GM18909 (cell line): ENCODE data around the gene TBC1D30.

Experiments
- ATAC-seq: cut with Tn5 transposase; IDR thresholded peaks from one replicate; pipeline ENCODE4 v1.9.1; 2021; ENCODE audit warnings: mild to moderate bottlenecking; ENCODE audit not compliant: unreplicated experiment, poor library complexity

The TBC1D30 gene

DNA sequence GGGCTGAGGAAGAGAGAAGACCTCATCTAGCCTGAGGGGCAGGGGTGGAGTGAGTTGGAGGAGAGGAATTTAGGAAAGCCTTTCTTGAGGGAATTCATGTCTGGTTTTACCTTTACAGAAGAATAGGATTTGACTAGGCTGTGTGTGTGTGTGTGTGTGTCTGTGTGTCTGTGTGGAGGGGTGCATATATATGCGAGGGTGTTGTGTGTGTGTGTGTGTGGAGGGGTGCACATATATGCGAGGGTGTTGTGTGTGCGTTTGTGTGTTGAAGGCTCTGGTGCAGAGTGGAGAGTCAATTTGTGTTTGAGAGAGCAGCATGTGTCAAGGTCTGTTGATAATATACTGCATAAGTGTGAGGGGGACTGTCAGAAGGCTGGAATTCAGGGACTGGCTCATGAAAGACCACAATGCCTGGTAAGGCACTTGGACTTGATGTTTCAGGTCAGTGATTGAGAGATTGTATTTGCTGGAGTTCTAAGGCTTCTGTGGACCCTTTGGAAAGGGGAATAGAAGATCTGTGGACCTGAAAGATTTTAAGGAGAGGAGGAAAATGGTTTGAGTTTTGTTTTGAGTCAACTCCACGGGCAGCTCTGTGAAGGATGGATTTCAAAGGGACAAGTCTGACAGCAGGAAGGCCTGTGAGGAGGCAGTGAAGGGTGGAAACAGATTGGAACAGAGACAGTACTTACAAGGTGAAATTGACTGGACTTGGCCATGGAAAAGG is 34.6 kb downstream of the TBC1D30 start:
- no peak for ATAC-seq

DNA sequence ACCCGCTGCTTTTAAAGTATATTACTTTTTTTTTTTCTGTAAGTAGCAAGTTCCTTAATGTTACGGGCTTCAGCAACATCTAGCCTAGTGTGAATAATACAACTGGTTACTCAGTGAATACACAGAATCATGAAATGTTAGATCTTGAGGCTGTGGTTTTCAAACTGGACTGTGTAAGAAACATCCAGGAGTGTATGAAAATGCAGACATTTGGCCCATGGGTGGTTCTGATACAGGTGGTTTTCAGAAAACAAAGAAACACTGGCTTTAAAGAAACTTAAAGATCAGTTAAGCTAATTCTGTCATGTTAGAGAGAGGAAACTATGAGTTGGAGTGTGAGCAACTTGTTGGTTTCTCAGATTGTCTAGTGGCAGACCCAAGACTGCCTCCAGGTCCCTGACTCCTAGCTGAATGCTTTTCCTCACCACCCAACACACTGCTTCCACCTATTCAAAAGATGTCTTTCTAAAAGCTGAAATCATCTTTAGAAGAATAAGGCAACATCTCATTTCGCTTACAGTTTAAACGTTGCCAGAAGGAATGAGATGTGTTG is 36.1 kb downstream of the TBC1D30 start:
- no peak for ATAC-seq

DNA sequence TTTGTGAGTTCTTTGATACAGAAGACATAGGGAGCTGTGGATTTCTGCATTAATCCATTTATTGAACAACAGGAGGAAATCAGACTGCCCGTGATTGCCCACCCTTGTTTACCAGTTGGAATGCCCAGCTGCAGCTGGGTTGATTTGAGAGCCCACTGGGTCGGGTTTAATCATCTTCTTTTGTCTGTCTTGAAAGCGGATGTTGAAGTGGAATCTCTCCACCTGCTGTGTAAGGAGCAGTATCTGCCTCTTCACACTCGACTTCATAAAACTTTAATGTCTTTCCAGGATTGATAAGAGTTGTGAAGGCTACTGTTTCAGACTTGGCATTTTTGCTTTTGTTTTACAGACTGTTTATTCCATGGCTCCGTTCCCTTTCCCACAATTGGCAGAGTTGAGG is 39.9 kb downstream of the TBC1D30 start:
- ATAC-seq, result no peak

DNA sequence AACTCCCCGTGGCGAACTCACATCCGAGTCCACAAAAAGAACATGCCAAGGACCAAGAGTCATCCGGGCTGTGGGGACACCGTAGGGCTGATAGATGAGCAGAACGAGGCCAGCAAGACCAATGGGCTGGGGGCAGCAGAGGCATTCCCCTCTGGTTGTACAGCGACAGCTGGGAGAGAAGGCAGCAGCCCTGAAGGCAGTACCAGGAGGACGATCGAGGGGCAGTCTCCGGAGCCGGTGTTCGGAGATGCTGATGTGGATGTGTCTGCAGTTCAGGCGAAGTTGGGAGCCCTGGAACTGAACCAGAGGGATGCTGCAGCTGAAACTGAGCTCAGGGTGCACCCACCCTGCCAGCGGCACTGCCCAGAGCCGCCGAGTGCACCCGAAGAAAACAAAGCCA is 50.7 kb downstream of the TBC1D30 start:
- no peak for ATAC-seq

GRCh38 chr12:64876388-64877071 is 52.1 kb downstream of the TBC1D30 start:
- ATAC-seq, result peak; percentile 10

- peak; percentile 80 for ATAC-seq
These were observed 53.0 kb downstream of the TBC1D30 start for GRCh38 chr12:64877363-64878004.

GRCh38 chr12:64882687-64883086 is 58.2 kb downstream of the TBC1D30 start:
- ATAC-seq, result no peak

GRCh38 chr12:64883264-64884163 is 59.1 kb downstream of the TBC1D30 start:
- ATAC-seq, result no peak

DNA sequence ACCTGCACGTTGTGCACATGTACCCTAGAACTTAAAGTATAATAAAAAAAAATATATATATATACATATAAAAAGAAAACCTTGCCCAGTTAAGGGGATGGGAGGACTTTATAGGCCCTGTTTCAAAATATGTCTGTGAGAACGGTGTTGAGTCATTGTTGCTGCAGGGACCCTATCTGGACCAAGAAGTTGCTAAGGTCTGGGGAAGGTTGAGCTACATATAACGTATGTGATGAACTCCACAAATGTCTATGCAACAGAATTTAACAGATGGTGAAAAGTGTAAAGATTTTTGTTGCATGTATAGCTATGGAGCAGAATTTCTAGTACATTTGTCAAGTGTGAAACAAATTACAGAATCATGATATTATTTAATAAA is 59.7 kb downstream of the TBC1D30 start:
- no peak for ATAC-seq

DNA sequence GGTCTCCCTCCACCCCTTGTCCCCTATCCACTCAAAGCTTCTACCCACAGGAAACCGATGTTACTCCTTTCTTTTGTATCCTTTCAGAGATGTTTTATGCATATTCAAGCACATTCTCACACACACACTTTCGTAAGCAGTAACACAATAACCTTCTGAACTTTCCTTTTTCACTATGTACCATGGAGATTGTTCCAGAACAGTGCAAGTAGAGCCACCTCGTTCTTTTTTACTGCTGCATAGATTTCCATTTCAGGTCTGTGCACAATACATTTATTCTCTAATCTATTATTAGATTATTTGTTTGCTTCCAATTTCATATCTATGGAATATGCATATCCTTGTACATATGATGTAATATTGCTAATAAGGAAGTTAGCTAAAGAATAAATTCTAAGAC is 60.3 kb downstream of the TBC1D30 start:
- ATAC-seq, result no peak

DNA sequence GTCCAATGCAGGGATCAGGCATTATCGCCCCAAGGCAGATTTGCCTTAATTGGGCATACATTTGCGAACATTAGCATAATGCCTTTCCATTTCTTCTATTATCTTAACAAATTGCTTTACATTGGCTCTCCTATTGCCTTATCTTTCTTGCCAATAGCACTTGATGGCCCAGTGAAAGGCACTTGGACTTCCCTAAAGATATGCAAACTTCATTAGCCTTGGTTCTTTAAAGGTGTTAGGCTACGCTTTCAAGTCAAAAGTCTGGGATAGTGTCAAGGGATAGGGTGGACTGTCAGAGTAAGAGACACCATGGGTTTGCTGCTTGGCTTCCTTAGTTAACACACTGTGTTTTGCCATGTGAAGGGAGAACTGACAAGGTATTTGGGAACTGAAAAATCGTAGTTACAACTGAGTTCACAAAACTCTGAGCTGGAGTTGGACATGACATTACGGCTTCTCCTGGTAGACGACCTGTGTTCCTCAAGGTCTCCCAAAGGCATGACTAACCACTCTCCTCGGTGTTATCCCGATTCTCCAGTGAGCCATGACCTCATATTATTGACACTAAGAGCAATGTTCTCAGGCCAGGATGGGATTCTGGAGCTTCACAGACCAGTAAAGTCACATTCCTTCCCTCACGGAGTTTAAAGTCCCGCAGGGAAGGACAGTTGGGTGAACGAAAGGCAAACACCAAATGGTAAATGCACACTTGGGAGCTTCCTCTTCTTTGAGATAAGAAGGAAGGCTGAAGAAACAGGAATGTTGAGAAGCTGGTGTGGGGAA is 65.2 kb downstream of the TBC1D30 start:
- ATAC-seq, result no peak

- no peak for ATAC-seq
These were observed 66.5 kb downstream of the TBC1D30 start for GRCh38 chr12:64890873-64891468.

DNA sequence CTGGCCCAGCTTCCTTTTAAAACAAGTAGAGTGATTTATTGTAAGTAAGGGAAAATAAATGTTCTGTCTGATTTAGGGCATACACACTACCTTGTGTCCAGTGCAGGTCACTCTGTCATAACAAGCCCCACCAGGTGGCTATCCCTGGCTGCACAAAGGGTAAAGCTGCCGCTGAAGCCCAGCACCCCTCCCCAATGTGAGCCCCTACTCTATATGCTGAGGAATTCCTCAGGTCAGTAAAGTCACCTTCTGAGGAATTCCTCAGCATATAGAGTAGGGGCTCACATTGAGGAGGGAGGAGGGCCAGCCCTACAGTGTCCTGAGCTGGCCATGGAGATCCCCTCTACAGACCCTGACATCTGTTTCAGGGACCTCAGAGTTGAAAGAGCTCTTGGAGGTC is 67.2 kb downstream of the TBC1D30 start:
- no peak for ATAC-seq

DNA sequence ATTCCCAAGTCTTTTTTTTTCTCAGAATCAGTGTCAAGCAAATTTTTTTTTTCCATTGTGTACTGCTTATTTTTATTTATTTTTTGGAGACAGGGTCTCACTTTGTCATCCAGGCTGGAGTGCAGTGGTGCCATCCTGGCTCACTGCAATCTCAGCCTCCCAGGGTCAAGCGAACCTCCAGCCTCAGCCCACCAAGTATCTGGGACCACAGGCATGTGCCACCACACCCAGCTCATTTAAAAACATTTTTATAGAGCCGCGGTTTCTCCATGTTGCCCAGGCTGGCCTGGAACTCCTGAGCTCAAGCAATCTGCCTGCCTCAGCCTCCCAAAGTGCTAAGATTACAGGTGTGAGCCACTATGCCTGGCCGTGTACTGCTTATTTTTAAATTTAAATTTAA is 68.1 kb downstream of the TBC1D30 start:
- ATAC-seq, result no peak

DNA sequence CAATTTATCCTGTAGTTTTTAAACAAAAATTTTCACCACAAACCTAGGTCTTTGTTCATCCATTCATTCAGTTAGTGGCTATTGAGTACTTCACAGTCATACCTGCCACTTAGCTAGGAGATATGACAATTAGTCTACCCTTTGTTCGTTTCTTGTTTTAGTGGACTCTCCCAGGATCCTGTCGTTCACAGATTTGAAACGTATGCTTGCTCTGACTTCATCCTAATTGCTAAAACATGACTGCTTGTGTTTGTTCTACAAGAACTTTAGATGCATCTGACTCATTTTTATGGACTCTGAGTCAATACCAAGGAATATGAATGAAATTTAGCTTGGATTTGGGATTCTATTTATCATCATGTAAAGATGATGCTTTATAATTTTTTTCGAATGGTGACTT is 69.5 kb downstream of the TBC1D30 start:
- no peak for ATAC-seq

- ATAC-seq, result no peak
These were observed 70.5 kb downstream of the TBC1D30 start for GRCh38 chr12:64894827-64895475.

DNA sequence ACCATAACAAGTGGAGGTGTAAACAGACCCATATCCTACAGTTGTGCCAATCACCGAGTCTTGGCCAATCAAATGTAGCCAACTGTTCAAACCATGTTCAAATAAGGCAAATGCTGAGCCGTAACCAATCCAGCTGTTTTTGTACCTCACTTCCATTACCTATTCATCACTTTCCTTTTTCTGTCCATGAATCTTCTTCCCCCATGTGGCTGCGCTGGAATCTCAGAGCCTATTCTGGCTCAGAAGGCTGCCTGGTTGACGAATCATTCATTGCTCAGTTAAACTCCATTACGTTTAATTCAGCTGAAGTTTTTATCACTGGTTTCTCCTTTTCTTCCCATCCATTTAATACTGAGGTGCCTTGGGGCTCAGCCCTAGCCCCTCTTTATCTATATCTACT is 71.1 kb downstream of the TBC1D30 start:
- no peak for ATAC-seq

DNA sequence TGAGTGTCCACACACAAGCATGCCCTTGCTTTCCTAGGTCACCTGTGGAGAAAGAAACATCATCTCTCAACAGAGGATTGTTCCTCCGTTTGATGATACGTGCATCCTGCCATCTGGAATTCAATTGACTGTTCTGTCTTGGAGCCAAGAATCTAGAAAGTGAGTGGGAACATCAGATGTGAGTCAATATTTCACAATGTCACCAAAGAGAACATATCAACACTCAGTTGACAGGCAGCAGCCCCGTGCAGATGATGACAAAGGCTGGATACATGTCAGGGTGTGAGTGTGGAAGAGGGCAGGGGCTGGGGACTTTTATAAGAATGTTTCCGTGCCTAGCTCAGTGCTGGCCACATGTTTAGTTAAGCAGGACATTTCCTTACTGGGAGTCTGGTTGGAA is 76.1 kb downstream of the TBC1D30 start:
- no peak for ATAC-seq
